K562 (cell line): ENCODE data around the gene DHRS12. TPM values are rescaled to one million over a fixed set of nuclear protein-coding genes. Genes with fewer than 3 reads are reported as not detected.

ENCODE experiments used
- ATF7 ChIP-seq: fragments of 450-650 bp; IDR thresholded peaks from 2 replicates; pipeline ENCODE4 v1.7.1; 2014; ENCODE audit warnings: mild to moderate bottlenecking, moderate library complexity
- KDM5B ChIP-seq: fragments of 200-600 bp; sonication (generic); IDR thresholded peaks from 2 replicates; pipeline ENCODE4 v1.6.1; 2012; ENCODE audit warnings: low read depth, mild to moderate bottlenecking, moderate library complexity, low read length, control low read depth, inconsistent platforms; ENCODE audit not compliant: insufficient replicate concordance
- PHF8 ChIP-seq: fragments of 200-600 bp; sonication (generic); IDR thresholded peaks from 2 replicates; pipeline ENCODE4 v1.6.1; 2012; ENCODE audit warnings: mixed run types, mild to moderate bottlenecking, inconsistent platforms, low read length, moderate library complexity, borderline replicate concordance
- POLR2A ChIP-seq: fragments of 450-650 bp; conservative IDR thresholded peaks from 2 replicates; pipeline ENCODE4 v1.6.1; 2016
- SIRT6 ChIP-seq: IDR thresholded peaks from one replicate; pipeline ENCODE4 v1.6.1; 2012; ENCODE audit warnings: low read depth, mild to moderate bottlenecking, control low read depth, inconsistent platforms, low read length, moderate library complexity
- TAF1 ChIP-seq: IDR thresholded peaks from 2 replicates; pipeline ENCODE4 v1.6.1; 2011; ENCODE audit warnings: mild to moderate bottlenecking, low read length, moderate library complexity; ENCODE audit not compliant: insufficient read depth, control insufficient read depth, severe bottlenecking; ENCODE audit errors: extremely low read depth
- ZC3H4 ChIP-seq: sonication (generic); formaldehyde crosslinking; IDR thresholded peaks from 2 replicates; pipeline ENCODE4 v1.9.0; 2021; ENCODE audit warnings: missing genetic modification reagents, borderline replicate concordance
- polyA plus RNA-seq, 8 experiments: library from polyadenylated mRNA; depleted of rRNA in 4 of 8; stranded (reverse) in 5 of 8; unstranded in 3 of 8; fragments of >200 nt; fragmentation: Nextera tagmentation in 2 of 8; fragmentation: Illumina TruSeq in 1 of 8; extraction: Ambion mirVana in 2 of 8; extraction: Trizol in 1 of 8; gene quantifications; 2 replicates each; pipeline versions ENCODE4 v1.2.1 to v1.2.3, GENCODE V29; 2011 to 2014; ENCODE audit warnings: inconsistent platforms in 1 of 8, missing spikeins in 1 of 8
- total RNA-seq, 7 experiments: library from RNA; depleted of rRNA in 6 of 7; stranded (reverse); fragments of >200 nt in 6 of 7; fragmentation: Illumina TruSeq in 2 of 7; extraction: Trizol in 2 of 7; gene quantifications; 2 replicates each; pipeline versions ENCODE4 v1.2.1 to v1.2.3, GENCODE V29; 2011 to 2021; ENCODE audit warnings: low replicate concordance in 1 of 7
- TF ChIP-seq, protein P1 (sequence below), 2 experiments: fragments of 450-650 bp; IDR thresholded peaks; 2 replicates each; pipeline ENCODE4 v1.6.1; 2018; ENCODE audit warnings: mild to moderate bottlenecking in 2 of 2, low read depth in 1 of 2; ENCODE audit not compliant: partially characterized antibody in 2 of 2
- TF ChIP-seq, protein P2 (sequence below): fragments of 450-650 bp; IDR thresholded peaks from 2 replicates; pipeline ENCODE4 v1.6.1; 2016; ENCODE audit warnings: mild to moderate bottlenecking, moderate library complexity

Gene DHRS12
- total and polyA plus RNA-seq, 9 of the 15 experiments (the other 6 are each of a cell fraction or from before 2014, with no cell fraction given), result 0.62 to 2.7 (median 0.98) TPM

DNA sequence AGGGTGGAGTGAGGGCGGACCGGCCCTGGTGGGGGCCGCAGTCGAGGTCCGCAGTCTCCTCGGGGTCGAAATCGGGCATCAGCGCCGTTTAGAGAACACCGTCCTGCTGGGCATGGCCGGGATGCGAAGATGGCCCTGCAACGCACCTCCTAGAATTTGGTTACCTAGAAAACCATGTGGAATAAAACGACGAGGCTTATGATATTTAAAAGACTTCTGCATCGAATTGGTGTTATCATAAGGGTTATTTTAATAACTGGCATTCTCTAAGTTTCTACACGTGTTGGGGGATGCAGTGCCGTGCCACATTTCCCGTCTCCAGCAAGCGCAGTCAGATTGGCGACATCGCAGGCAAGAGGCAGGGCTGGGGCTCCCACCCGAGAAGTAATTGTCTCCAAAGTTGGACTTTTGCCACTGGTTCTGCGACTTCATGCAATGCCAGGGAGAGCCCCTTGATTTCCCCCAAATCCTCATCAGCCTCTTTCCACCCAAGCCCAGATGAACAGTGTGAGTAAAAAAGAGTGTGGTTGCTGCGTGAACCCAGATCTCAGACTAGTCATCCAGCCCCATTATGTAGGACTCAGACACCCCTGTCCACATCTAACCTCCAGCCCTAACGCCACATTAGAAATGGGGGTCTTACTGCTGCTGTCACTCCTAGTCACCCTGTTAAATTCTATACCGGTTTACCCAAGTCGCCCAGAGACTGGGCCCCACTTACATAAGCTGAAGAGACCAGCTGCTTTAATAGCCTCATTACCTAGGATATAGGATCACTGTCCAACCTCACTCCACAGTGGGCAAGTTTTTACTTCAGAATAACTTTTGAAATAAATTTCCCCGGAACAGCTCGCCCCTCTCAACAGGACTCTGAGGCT lies 571 bp upstream of the DHRS12 start (continued):
- TF ChIP-seq, protein P1, sequence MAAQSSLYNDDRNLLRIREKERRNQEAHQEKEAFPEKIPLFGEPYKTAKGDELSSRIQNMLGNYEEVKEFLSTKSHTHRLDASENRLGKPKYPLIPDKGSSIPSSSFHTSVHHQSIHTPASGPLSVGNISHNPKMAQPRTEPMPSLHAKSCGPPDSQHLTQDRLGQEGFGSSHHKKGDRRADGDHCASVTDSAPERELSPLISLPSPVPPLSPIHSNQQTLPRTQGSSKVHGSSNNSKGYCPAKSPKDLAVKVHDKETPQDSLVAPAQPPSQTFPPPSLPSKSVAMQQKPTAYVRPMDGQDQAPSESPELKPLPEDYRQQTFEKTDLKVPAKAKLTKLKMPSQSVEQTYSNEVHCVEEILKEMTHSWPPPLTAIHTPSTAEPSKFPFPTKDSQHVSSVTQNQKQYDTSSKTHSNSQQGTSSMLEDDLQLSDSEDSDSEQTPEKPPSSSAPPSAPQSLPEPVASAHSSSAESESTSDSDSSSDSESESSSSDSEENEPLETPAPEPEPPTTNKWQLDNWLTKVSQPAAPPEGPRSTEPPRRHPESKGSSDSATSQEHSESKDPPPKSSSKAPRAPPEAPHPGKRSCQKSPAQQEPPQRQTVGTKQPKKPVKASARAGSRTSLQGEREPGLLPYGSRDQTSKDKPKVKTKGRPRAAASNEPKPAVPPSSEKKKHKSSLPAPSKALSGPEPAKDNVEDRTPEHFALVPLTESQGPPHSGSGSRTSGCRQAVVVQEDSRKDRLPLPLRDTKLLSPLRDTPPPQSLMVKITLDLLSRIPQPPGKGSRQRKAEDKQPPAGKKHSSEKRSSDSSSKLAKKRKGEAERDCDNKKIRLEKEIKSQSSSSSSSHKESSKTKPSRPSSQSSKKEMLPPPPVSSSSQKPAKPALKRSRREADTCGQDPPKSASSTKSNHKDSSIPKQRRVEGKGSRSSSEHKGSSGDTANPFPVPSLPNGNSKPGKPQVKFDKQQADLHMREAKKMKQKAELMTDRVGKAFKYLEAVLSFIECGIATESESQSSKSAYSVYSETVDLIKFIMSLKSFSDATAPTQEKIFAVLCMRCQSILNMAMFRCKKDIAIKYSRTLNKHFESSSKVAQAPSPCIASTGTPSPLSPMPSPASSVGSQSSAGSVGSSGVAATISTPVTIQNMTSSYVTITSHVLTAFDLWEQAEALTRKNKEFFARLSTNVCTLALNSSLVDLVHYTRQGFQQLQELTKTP (IDR thresholded peaks at IDR 0.05; ENCODE audit: low read depth in 1 of 2, partially characterized antibody in 2 of 2), result peak in 1 of 2 experiments; percentile 27
- TF ChIP-seq, protein P2, sequence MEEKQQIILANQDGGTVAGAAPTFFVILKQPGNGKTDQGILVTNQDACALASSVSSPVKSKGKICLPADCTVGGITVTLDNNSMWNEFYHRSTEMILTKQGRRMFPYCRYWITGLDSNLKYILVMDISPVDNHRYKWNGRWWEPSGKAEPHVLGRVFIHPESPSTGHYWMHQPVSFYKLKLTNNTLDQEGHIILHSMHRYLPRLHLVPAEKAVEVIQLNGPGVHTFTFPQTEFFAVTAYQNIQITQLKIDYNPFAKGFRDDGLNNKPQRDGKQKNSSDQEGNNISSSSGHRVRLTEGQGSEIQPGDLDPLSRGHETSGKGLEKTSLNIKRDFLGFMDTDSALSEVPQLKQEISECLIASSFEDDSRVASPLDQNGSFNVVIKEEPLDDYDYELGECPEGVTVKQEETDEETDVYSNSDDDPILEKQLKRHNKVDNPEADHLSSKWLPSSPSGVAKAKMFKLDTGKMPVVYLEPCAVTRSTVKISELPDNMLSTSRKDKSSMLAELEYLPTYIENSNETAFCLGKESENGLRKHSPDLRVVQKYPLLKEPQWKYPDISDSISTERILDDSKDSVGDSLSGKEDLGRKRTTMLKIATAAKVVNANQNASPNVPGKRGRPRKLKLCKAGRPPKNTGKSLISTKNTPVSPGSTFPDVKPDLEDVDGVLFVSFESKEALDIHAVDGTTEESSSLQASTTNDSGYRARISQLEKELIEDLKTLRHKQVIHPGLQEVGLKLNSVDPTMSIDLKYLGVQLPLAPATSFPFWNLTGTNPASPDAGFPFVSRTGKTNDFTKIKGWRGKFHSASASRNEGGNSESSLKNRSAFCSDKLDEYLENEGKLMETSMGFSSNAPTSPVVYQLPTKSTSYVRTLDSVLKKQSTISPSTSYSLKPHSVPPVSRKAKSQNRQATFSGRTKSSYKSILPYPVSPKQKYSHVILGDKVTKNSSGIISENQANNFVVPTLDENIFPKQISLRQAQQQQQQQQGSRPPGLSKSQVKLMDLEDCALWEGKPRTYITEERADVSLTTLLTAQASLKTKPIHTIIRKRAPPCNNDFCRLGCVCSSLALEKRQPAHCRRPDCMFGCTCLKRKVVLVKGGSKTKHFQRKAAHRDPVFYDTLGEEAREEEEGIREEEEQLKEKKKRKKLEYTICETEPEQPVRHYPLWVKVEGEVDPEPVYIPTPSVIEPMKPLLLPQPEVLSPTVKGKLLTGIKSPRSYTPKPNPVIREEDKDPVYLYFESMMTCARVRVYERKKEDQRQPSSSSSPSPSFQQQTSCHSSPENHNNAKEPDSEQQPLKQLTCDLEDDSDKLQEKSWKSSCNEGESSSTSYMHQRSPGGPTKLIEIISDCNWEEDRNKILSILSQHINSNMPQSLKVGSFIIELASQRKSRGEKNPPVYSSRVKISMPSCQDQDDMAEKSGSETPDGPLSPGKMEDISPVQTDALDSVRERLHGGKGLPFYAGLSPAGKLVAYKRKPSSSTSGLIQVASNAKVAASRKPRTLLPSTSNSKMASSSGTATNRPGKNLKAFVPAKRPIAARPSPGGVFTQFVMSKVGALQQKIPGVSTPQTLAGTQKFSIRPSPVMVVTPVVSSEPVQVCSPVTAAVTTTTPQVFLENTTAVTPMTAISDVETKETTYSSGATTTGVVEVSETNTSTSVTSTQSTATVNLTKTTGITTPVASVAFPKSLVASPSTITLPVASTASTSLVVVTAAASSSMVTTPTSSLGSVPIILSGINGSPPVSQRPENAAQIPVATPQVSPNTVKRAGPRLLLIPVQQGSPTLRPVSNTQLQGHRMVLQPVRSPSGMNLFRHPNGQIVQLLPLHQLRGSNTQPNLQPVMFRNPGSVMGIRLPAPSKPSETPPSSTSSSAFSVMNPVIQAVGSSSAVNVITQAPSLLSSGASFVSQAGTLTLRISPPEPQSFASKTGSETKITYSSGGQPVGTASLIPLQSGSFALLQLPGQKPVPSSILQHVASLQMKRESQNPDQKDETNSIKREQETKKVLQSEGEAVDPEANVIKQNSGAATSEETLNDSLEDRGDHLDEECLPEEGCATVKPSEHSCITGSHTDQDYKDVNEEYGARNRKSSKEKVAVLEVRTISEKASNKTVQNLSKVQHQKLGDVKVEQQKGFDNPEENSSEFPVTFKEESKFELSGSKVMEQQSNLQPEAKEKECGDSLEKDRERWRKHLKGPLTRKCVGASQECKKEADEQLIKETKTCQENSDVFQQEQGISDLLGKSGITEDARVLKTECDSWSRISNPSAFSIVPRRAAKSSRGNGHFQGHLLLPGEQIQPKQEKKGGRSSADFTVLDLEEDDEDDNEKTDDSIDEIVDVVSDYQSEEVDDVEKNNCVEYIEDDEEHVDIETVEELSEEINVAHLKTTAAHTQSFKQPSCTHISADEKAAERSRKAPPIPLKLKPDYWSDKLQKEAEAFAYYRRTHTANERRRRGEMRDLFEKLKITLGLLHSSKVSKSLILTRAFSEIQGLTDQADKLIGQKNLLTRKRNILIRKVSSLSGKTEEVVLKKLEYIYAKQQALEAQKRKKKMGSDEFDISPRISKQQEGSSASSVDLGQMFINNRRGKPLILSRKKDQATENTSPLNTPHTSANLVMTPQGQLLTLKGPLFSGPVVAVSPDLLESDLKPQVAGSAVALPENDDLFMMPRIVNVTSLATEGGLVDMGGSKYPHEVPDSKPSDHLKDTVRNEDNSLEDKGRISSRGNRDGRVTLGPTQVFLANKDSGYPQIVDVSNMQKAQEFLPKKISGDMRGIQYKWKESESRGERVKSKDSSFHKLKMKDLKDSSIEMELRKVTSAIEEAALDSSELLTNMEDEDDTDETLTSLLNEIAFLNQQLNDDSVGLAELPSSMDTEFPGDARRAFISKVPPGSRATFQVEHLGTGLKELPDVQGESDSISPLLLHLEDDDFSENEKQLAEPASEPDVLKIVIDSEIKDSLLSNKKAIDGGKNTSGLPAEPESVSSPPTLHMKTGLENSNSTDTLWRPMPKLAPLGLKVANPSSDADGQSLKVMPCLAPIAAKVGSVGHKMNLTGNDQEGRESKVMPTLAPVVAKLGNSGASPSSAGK, result peak; percentile 58
- TF ChIP-seq ATF7, result 0 out of 2 replicates have a peak, but pooled peaks have one; percentile 8
- peak; percentile 60; the same call in 1 of the 2 replicates for TF ChIP-seq POLR2A
- peak; percentile 51; the same call in 1 of the 2 replicates for TF ChIP-seq PHF8
- no peak for TF ChIP-seq SIRT6
- 0 out of 2 replicates have a peak, but pooled peaks have one; percentile 33 for TF ChIP-seq ZC3H4
- no peak for TF ChIP-seq KDM5B
- peak; percentile 26 for TF ChIP-seq TAF1
